GM18526 (cell line): ENCODE results near the gene GBX2.

Experiments used
- POLR2A ChIP-seq: IDR thresholded peaks from 3 replicates; pipeline ENCODE4 v1.6.1; 2011; ENCODE audit not compliant: insufficient read length; ENCODE audit errors: extremely low read depth

The GBX2 gene

DNA sequence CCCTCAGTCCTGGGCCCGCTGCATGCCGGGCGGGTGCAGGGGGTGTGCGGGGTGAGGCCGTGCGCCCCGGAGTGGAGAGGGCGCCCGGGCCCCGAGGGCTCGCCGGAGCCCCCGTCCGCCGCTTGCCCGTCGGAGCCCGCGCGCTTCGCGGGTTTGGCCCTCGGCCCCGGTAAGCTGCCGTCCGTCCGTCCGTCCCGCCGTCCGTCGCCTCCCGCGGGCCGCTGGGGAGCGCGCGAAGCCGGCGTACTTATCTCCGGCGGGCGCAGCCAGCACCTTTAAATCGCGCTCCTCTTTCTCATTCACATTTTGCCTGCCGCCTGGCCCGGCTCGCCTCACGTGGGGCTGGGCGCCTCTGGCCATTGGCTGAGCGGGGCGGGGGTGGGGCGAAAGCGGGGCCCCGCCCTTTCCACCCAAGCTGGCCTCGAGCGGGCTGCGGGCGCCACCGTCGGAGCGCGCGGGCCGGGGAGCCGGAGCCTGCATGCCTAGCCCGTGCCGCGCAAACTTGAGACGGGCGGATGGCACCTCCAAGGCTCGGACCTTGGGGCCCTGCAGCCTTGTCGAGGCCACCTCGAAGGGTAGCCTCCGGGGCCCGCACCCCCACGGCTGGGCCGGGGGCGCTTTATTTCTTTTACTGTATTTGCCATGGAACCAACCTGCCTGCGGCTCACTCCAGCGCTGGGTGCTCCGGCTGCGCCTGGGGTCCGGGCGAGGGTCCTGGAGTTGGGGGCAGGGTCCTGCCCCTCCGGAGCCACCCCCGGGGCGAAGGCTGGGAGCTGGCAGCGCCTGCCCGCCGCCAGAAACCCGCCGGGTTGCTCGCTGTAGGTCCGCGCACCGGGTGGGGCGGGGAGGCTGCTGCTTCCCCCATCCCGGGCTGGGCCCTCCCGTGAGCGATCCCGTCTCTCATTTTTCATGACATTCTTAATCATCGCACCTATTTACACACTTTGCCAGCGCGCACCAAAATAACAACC lies at the start of gene GBX2:
GBX2 (minus strand) TSS at position 277 of the 971 bp plus-strand sequence. CDS start 415 bp downstream, outside the sequence.
- TF ChIP-seq POLR2A: no peak

DNA sequence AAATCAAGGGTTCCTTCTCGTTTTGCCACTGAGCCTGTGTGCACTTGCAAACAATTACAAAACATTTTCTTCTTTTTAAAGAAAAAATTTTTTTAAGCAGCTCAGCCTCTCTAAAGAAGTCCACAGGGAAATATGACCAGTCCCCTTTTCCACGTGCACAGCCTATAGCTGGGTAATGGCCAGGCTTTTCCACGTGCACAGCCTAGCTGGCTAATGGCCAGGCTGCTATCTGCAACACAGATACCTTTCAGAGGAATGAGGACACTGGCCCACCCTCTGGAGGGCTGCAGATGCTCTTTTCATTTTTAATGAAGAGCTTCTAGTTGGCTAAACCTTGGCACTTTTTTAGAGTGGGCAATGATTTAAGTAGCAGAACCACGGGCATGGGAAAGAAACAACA lies 49.7 kb upstream of the GBX2 start:
- no peak for TF ChIP-seq POLR2A

DNA sequence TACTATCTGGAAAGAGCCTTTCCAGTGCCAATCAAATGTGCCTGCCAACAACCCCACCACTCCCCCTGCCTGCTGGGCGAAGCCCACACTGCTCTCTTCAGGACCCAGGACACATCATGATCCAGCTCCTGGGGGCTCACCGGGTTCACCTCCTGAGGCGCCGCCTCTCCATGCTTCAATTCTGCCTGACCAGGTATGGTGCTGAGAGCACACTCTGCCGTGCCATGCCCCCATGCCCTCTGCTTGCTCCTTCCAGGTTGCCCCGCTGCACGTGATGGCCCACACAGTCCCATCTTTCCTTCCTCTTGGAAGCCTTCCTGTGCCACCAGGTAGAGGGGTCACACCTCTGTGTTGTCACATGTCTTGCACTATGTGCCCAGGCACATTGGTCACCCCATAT lies 48.5 kb upstream of the GBX2 start:
- no peak for TF ChIP-seq POLR2A

DNA sequence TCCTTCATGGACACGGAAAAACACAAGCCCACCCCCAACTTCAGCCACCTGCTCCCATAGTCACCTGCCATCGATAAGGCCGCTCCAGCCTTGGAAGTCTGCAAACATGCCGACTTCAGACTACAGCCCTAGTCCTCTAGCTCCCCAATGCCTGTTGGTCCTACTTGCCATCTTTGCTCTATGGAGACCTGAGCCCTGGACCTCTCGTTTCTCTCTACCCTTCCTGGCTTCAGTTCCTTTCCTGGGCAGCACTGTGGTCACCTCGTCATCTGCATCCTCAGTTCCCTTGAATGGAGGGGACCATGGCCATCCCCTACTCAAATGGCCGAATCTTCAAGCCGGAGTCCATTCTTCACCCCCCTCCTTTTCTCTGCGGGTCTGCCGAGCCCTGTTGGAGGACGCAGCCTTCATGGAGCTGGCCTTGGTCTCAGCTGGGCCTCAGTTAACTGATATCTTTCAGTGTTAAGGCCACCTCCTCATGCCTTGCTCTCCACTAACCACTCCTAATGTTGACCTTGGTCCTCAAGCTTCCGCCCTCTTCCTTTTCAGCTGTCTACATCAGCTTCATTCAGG lies 47.7 kb upstream of the GBX2 start:
- no peak for TF ChIP-seq POLR2A

DNA sequence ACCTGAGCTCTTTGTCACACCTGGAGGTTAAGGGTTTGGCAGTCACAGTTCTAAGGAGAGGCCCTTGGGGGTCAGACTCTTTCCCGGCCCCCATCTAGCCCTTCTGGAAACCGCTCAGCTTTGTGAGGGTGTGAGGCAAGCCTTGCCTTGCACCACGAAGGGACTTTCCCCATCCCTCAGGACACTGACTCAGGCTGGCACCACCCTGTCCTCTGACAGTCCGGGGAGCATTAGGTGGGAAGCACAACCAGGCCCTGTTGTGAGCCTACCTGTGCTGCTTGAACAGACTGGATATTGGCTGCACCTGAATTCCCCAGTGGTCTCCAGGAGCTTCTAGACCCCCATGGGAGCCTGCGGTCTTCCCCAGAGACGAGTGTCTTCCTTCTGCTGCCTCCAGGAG lies 47.0 kb upstream of the GBX2 start:
- TF ChIP-seq POLR2A: no peak

DNA sequence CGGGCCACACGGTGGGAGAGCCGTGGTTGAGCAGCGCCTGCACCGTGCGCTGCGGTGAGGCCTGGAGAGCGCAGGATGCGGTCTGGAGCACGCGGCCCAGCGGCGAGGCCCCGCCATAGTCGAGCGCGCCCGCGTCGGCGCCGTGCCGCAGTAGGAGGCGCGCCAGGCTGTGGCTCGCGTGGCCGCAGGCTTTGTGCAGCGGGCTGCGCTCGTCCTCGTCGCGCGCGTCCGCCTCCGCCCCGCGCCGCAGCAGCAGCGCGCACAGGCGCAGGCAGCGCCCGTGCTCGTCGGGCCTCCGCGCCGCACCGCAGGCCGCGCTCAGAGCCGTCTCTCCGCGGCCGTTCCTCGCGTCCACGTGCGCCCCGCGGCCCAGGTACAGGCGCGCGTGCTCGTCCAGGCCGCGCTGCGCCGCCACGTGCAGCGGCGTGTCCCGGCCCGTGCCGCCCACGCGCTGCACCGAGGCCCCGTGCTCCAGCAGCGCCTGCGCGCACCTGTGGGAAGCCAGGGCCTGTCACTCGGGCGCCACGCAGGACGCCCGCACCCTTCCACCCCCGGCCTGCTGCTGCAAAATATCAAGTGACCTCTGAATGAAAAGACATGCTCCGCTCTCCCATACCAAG lies 46.3 kb upstream of the GBX2 start:
- TF ChIP-seq POLR2A: no peak

DNA sequence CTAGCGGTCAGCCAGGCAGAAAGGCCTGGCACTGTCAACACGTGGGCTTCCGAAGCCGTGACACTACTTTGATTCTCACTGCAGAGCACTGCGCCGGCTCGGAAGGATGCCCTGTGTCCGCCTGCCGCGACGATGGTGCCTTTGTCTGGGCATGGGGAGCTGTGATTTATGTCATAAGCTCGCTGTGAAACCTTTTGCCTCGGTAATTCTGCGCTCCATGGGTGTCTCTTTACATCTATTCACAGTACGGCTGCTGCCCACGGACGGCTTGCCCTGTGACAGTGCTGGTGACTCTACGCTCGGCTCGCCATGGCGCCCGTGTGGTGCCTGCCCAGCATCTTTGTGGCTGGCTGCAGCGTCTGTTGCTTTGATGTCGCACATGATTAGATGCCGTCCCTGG lies 43.1 kb upstream of the GBX2 start:
- no peak for TF ChIP-seq POLR2A

DNA sequence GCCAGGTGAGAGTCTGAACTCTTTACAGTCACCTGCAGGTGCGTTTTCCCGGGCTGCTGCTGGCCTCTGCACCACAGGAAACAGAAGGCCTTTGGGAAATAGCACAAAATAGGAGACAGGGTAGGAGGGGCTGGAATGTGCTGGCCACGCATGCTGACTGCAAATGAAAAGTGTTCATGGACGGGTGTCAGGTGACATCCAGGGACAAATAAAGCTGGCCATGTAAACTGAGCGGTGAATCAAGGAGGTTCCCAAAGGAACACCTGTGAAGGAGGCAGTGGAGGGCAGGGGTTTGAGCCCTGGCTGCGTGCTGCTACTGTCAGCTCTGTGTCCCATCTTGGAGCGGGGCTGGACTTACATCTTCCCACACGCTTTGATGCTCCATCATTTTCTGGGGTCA lies 42.4 kb upstream of the GBX2 start:
- no peak for TF ChIP-seq POLR2A

DNA sequence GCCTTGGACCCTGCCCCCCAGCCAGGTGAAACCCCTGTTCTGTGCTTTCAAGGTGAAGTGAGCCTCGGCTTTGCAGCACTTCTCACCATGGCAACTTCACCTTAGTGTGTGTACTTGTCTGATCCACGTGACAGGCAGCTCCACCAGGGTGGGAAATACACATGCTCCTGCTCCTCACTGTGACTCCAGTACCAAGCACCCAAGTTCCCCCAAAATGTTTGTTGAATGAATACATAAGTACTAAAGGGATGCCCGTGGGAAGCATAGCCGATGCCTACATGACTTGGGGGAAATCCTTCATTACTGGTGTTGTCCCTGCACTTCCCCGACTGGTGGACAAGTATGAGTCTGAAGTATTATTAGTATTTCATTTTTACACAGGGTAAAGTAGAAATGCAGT lies 41.8 kb upstream of the GBX2 start:
- no peak for TF ChIP-seq POLR2A

DNA sequence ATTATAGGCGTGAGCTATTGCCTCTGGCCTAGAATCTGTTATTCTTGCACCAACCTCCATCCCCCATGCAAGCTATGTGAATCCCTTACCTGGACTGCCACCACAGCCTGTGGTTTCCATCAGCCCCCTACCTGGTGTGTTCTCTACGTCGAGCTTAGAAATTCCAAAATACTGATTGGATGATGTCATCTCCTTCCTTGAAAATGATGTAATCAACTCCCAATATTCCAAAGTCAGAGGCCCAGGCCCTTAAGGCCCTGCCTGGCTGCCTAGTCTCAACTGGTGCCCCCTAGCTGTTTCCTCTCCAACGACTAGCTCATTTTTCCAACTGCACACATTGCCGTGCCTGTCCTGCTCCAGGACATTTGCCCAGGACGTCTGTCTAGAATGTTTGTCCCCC lies 41.3 kb upstream of the GBX2 start:
- no peak for TF ChIP-seq POLR2A

DNA sequence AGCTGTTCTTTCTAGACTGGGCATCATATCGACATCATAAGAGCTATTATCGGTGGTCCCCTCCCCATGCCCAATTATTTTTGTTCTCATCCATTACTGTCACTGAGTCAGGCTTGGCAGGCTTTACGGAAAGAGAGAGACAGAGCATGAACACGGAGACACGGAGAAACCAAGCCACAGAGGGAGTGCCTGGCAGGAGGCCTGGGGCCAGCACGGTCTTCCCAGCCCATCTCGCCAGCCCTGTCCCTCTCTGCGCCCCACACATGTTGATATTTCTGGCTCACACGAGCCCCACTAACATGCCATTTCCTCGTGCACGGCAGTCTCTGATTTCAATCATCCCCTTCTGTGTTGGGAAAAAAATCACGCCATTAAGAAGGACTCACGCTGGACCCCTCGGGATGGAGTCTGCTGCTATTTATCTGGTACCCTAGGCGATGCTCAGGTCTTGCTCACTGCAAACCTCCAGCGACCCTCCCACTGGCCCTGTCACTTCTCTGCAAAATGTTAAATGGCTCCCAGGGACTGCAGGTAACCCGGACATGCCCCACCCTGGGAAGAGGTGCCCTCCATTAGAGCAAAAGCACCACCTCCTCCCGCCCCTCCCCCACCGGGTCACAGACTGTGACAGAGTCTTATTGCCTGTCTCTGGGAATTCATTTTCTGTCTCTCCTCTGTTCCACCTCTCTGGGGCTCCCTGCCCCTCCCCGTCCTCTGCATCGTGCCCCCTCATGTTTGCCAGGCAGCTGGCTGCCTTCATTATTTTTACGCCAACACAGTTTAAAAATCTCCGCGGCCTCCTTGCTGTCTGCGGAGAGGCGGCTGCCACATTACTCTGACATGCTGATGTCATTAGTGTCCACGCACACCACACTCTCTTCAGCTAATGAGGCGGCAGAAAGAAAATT lies 40.1 kb upstream of the GBX2 start:
- TF ChIP-seq POLR2A: no peak

DNA sequence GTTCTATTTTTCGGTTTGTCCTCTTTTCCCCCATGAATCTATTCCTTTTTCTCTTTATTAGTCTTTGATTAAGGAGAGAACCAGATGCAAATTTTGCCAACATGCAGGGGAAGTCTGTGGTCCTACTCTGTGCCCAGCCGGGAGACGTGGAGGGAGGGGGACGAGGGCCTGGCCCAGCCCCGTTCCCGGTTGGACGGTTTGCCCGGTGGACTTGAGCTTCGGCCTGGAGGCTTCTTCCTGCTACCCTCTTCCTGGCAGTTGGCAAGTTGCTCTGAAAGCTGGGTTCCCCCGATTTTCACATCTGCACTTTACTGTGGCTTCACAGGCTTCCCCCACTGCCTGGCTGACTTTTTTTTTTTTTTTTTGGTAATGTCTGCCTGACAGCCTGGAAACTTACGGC lies 39.3 kb upstream of the GBX2 start:
- TF ChIP-seq POLR2A: no peak

DNA sequence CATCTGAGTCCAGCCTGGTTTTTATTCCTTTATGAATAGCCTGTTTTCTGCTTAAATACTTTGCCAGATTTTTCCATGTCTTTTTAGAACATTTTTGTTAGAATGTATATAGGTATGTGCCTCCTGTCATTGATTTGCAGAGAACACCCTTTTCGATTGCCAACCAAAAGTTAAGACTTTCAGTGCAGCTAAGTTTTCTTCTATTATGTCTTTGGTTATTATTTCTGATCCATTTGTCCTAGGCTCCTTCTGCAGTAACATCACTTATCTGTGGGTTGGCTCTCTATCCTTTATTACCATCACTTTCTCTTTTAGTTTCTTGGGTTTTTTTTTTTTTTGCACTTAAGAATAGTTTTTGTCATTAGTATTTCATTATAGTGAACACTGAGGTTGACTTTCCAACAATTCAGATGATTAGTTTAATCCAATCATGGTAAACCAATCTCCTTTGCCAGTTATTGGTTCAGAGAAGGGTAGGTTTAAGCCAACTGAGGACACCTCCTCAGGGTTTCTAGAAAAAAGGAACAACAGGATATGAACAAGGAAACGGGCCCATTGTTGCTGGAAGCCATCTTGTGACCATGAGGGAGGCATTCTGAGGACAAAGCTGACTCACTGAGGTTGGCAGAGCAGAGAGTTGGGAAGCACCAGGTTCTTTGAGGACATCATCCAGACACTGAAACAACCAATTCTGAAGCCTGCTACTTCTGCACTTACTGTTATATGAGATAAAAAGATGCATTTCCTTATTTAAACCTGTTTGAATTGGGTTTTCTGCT lies 37.9 kb upstream of the GBX2 start:
- TF ChIP-seq POLR2A: no peak

DNA sequence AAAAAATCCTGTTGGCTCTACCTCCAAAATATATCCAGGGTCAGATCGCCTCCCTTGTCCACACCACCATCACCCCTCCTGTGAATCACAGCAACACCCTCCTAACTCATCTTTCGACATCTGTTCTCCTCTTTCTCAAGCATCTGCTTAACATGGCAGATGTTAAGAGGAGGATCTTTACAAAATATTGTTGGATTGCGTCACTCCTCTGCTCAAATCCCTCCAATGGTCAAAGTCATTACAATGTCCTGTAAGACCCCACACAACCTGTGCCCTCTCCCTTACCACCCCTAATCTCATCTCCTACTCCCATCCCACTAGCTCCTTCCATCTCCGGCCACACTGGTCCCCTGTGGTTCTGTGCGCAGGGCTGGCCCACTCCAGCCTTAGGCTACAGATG lies 36.8 kb upstream of the GBX2 start:
- TF ChIP-seq POLR2A: no peak
